Thyroid gland (tissue), 4 donors: ENCODE data around the gene KCNIP4. TPM values are rescaled to one million over a fixed set of nuclear protein-coding genes. Genes with fewer than 3 reads are reported as not detected.

Experiments used
- DNase-seq, 2 donors: peaks; one replicate each; pipeline ENCODE4 v3.0.0-alpha.2; 2019
- H3K27ac ChIP-seq, 3 donors: fragments of 200-600 bp; sonication (generic); 1 replicate in 2 of 3; 2 replicates in 1 of 3; pipeline ENCODE4 v1.5.1; 2016 to 2019; ENCODE audit warnings: mild to moderate bottlenecking in 1 of 3, moderate library complexity in 1 of 3
- H3K27me3 ChIP-seq: fragments of 200-600 bp; sonication (generic); one replicate; pipeline ENCODE4 v1.5.1; 2019
- H3K36me3 ChIP-seq, 2 donors: fragments of 200-600 bp; sonication (generic); one replicate each; pipeline ENCODE4 v1.5.1; 2016 to 2019
- H3K4me1 ChIP-seq, 2 donors: fragments of 200-600 bp; sonication (generic); one replicate each; pipeline ENCODE4 v1.5.1; 2017 to 2019
- H3K4me3 ChIP-seq, 3 donors: fragments of 200-600 bp; sonication (generic); replicated peaks in 1 of 3; 1 replicate in 2 of 3; 2 replicates in 1 of 3; pipeline ENCODE4 v1.5.1; 2016; ENCODE audit warnings: mild to moderate bottlenecking in 1 of 3
- H3K9me3 ChIP-seq: fragments of 200-600 bp; sonication (generic); one replicate; pipeline ENCODE4 v1.5.1; 2017
- POLR2A ChIP-seq, 2 donors: fragments of 450-650 bp; IDR thresholded peaks; one replicate each; pipeline ENCODE4 v1.6.1; 2017; ENCODE audit warnings: antibody characterized with exemption in 2 of 2, mild to moderate bottlenecking in 2 of 2, moderate library complexity in 1 of 2
- WGBS, 2 donors: methylation state at CpG; one replicate each; pipeline ENCODE4 v1.1.5; 2017; 5-methylcytosine and 5-hydroxymethylcytosine counted together
- intact Hi-C: fragments of 100-400 bp; cut with DNase I; formaldehyde crosslinking; loops from one replicate; pipeline ENCODE4 v1.15.1; 2023
- total RNA-seq, 4 donors: library from RNA; depleted of rRNA; stranded (reverse); fragments of >200 nt; gene quantifications; one replicate each; pipeline ENCODE4 v1.2.3, GENCODE V29; 2016
- TF ChIP-seq, protein P1 (sequence below), 6 experiments: fragments of 200-600 bp in 3 of 6; fragments of 450-650 bp in 3 of 6; sonication (generic) in 3 of 6; IDR thresholded peaks; one replicate each; pipeline ENCODE4 v1.5.1; 2016 to 2019; ENCODE audit warnings: antibody characterized with exemption in 6 of 6, mild to moderate bottlenecking in 2 of 6, inconsistent platforms in 1 of 6, moderate library complexity in 1 of 6

KCNIP4 gene
- total RNA-seq, 4 donors from 2014 or later: 2.0 to 6.6 (median 4.4) TPM

DNA sequence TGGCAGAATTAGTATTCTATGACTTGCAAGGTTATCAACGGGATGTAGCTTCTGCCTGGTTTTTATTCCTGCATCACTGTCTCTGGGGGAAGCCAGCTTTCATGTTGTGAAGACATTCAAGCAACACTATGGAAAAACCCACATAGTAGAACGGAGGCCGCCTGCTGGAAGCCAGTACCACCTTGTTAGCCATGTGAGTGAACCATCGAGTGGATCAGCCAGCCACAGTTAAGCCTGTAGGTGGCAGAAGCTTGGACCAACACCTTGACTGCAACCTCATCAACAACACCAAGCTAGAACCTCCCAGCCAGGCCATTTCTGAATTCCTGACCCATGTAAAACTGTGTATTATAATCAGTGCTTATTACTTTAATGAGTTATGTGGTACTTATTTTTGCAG lies 538.2 kb downstream of the KCNIP4 start:
- Histone ChIP-seq H3K4me3 (no peak overlapping the region), H3K36me3 (no peaks in the 10 kb centered on the region), H3K27ac (no peak overlapping the region), H3K27me3 (no peaks in the 10 kb centered on the region), H3K9me3 (no peaks in the 10 kb centered on the region), H3K4me1 (no peaks in the 10 kb centered on the region)
- intact Hi-C loops: no loop called here
- 81 to 84% methylated on average over 4 of the region's 4 CpGs for WGBS, 2 donors
- no peak for DNase-seq
- no peak for TF ChIP-seq POLR2A (IDR thresholded peaks at IDR 0.05)
- TF ChIP-seq, protein P1, sequence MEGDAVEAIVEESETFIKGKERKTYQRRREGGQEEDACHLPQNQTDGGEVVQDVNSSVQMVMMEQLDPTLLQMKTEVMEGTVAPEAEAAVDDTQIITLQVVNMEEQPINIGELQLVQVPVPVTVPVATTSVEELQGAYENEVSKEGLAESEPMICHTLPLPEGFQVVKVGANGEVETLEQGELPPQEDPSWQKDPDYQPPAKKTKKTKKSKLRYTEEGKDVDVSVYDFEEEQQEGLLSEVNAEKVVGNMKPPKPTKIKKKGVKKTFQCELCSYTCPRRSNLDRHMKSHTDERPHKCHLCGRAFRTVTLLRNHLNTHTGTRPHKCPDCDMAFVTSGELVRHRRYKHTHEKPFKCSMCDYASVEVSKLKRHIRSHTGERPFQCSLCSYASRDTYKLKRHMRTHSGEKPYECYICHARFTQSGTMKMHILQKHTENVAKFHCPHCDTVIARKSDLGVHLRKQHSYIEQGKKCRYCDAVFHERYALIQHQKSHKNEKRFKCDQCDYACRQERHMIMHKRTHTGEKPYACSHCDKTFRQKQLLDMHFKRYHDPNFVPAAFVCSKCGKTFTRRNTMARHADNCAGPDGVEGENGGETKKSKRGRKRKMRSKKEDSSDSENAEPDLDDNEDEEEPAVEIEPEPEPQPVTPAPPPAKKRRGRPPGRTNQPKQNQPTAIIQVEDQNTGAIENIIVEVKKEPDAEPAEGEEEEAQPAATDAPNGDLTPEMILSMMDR (IDR thresholded peaks at IDR 0.05): no peak

DNA sequence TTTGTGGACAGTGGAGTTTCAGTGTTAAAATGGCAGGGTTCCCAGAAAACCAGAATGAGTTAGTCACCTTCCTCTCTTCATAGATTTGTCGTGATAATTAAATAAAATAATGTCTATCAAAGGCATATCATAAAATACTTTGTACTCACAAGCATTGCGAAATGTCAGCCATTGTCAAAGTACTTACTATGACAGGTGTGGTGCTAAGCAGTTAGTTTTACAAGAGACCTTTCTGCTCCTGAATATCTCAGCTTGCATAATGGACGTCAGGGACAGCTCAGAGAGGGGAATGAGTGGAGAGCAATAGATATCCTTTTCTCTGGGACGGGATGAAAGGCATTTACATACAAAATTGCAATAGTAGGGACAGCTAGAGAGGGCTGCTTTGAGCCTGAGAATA lies 560.9 kb downstream of the KCNIP4 start:
- WGBS, 2 donors: 40 to 41% methylated on average over 4 of the region's 4 CpGs
- intact Hi-C loops: no loop called here
- H3K27me3 ChIP-seq: no peaks in the 10 kb centered on the region
- DNase-seq: no peak
- no peak overlapping the region for H3K27ac ChIP-seq
- H3K4me3 ChIP-seq: no peak overlapping the region
- no peaks in the 10 kb centered on the region for H3K36me3 ChIP-seq
- no peaks in the 10 kb centered on the region for H3K9me3 ChIP-seq
- no peak for TF ChIP-seq POLR2A (IDR thresholded peaks at IDR 0.05)
- TF ChIP-seq, protein P1 (IDR thresholded peaks at IDR 0.05): no peak
- no peaks in the 10 kb centered on the region for H3K4me1 ChIP-seq

DNA sequence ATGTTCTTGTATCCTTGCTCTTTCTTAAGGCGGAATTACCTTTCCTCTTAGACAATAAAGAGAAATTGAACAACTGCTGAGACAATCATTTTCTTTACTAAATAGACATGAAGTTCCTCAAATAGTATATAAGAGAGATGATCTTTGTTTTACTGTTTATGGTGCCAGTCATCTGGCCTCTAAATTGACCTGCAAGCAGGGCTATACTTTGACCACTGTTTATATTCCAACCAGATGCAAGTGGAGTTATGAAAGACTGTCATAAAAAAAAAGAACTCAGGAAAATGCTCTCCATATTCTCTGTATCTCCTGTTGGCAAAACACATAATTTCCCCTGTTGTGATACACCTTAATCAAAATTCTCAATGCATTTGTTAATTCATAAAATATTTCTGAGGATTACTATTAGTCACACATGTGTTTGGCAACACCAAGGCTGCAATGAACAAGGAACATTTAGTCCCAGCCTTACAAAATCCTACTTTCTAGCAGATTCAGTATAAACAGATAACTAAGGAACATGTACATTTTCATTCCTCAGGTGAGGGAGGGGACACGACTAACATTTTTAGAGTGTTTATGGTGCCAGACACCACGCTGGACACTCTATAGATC lies 562.3 kb downstream of the KCNIP4 start:
- Histone ChIP-seq H3K27me3 (no peaks in the 10 kb centered on the region), H3K36me3 (no peaks in the 10 kb centered on the region)
- intact Hi-C loops: no loop called here

DNA sequence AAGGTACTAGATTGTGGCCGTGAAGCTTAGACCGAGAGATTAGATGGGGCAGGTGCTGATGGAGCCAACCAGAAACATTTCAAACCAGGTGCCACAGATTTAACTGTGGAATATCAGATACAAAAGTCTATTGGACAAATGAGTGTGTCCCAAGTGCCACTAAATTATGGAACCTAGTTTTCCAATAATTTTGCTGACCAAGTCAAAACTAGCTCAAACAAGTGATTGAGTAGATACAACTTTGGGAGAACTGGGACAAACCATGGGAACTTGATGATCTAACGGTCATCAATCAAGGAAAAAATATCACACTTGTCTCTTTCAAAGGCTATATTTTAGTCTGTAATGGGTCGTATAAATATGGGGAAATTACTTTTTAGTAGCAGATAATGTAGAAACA lies 562.9 kb downstream of the KCNIP4 start:
- no peak overlapping the region for H3K27ac ChIP-seq
- TF ChIP-seq, protein P1 (IDR thresholded peaks at IDR 0.05): no peak
- TF ChIP-seq POLR2A (IDR thresholded peaks at IDR 0.05): no peak
- no peaks in the 10 kb centered on the region for H3K27me3 ChIP-seq
- no peaks in the 10 kb centered on the region for H3K9me3 ChIP-seq
- H3K36me3 ChIP-seq: no peaks in the 10 kb centered on the region
- WGBS, 2 donors: 84 to 90% methylated on average over 4 of the region's 4 CpGs
- intact Hi-C loops: no loop called here
- DNase-seq: no peak
- H3K4me3 ChIP-seq: no peak overlapping the region
- no peaks in the 10 kb centered on the region for H3K4me1 ChIP-seq

More for the DNA sequence above, 562.3 kb downstream of the KCNIP4 start:
- Histone ChIP-seq H3K9me3 (no peaks in the 10 kb centered on the region), H3K27ac (no peak overlapping the region), H3K4me1 (no peaks in the 10 kb centered on the region), H3K4me3 (no peak overlapping the region)
- no peak for TF ChIP-seq POLR2A (IDR thresholded peaks at IDR 0.05)
- TF ChIP-seq, protein P1 (IDR thresholded peaks at IDR 0.05): no peak
- no peak for DNase-seq
- 87 to 89% methylated on average over 3 of the region's 3 CpGs for WGBS, 2 donors

DNA sequence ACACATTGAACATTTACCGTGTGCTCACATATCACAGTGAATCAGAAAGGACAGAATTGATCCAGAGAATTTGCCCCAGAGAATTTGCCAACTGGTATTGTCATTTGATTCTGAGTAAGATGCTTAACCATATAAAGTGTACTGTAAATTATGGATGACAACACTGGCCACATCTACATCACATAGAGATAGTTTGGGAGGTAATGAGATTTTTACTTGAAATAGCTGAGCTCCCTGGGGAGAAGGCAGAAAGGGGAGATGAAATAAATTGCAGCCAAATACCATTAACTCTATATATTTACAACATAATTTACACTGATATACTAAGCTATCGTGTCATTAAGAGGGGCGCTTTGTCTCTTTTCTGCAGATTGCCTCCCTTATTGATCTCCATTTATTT lies 564.0 kb downstream of the KCNIP4 start:
- no peaks in the 10 kb centered on the region for H3K4me1 ChIP-seq
- TF ChIP-seq, protein P1 (IDR thresholded peaks at IDR 0.05): no peak
- no peak for TF ChIP-seq POLR2A (IDR thresholded peaks at IDR 0.05)
- DNase-seq: no peak
- H3K27ac ChIP-seq: no peak overlapping the region
- 85 to 89% methylated on average over 3 of the region's 3 CpGs for WGBS, 2 donors
- no peaks in the 10 kb centered on the region for H3K36me3 ChIP-seq
- no peak overlapping the region for H3K4me3 ChIP-seq
- no peaks in the 10 kb centered on the region for H3K9me3 ChIP-seq
- intact Hi-C loops: no loop called here
- H3K27me3 ChIP-seq: no peaks in the 10 kb centered on the region
